ENCODE measurements around the gene ATXN10. TPM values are rescaled to one million over a fixed set of nuclear protein-coding genes. Genes with fewer than 3 reads are reported as not detected.

The ATXN10 gene
- total and polyA plus RNA-seq, 2 of the 13 experiments (the other 11 are each of a cell fraction or from before 2014, with no cell fraction given): 60.1 to 194 TPM

DNA sequence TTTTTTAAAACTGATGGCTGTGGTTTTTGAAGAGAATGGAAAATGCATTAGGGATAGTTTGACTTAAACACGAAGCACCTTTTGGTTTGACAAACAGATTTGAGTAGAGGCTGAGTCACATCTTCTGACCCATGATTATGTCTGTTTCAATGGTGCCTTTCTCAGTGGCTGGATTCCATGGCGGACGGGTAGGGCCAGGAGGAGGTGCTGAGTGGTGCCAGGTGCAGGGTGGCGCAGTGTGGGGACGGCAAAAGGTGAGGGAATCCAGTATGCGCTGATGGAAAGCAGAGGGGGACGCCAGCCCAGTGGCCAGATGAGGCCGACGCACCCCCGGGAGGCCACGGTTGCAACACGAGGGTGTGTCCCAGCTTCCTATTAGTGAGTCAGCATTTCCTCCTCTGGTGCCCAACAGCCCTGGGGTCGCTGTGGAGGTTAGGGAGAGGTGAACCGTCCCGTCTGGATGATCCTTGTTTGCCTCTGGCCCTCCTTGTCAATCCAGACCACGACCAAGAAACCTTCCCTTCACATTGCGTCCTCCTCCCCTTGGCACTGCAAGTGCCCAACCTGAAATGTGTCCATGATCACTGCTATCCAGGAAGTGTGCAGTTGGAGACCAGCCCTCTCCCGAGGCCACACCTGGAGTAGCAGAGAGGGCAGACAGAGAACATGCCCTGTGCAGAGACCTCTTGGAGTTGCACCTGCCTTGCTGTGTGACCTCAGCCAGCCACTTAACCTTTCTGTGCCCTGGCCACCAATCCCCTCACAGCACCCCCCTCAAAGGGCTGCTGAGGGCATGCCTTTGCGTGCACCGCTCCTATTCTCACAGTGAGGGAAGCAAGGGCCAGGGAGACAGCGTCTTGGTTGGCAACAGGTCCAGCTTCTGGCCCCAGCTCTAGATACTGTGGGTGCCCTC lies 32.5 kb upstream of the ATXN10 start (continued):
- TF ChIP-seq, protein P1, sequence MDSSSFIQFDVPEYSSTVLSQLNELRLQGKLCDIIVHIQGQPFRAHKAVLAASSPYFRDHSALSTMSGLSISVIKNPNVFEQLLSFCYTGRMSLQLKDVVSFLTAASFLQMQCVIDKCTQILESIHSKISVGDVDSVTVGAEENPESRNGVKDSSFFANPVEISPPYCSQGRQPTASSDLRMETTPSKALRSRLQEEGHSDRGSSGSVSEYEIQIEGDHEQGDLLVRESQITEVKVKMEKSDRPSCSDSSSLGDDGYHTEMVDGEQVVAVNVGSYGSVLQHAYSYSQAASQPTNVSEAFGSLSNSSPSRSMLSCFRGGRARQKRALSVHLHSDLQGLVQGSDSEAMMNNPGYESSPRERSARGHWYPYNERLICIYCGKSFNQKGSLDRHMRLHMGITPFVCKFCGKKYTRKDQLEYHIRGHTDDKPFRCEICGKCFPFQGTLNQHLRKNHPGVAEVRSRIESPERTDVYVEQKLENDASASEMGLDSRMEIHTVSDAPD (CRISPR knock-in tag; IDR thresholded peaks at IDR 0.05): no peak
- no peak for TF ChIP-seq PHB2 (IDR thresholded peaks at IDR 0.05; ENCODE audit: partially characterized antibody)
- TF ChIP-seq ZNF234 (CRISPR knock-in tag; conservative IDR thresholded peaks at IDR 0.05): no peak
- TF ChIP-seq CEBPG (CRISPR knock-in tag; IDR thresholded peaks at IDR 0.05): peak; percentile 78
- TF ChIP-seq HDAC2 (CRISPR knock-in tag; IDR thresholded peaks at IDR 0.05): peak; percentile 24; the same call in 1 of the 2 replicates
- no peak for TF ChIP-seq PRMT3 (CRISPR knock-in tag; IDR thresholded peaks at IDR 0.05; ENCODE audit: borderline replicate concordance, low read depth)
- no peak for TF ChIP-seq FOSL1 (CRISPR knock-in tag; IDR thresholded peaks at IDR 0.05; ENCODE audit: borderline replicate concordance)
- no peak for TF ChIP-seq ZNF747 (CRISPR knock-in tag; IDR thresholded peaks at IDR 0.05; ENCODE audit: borderline replicate concordance)
- 0 out of 2 replicates have a peak, but pooled peaks have one; percentile 23 for TF ChIP-seq TFE3 (CRISPR knock-in tag; IDR thresholded peaks at IDR 0.05)
- TF ChIP-seq, protein P2, sequence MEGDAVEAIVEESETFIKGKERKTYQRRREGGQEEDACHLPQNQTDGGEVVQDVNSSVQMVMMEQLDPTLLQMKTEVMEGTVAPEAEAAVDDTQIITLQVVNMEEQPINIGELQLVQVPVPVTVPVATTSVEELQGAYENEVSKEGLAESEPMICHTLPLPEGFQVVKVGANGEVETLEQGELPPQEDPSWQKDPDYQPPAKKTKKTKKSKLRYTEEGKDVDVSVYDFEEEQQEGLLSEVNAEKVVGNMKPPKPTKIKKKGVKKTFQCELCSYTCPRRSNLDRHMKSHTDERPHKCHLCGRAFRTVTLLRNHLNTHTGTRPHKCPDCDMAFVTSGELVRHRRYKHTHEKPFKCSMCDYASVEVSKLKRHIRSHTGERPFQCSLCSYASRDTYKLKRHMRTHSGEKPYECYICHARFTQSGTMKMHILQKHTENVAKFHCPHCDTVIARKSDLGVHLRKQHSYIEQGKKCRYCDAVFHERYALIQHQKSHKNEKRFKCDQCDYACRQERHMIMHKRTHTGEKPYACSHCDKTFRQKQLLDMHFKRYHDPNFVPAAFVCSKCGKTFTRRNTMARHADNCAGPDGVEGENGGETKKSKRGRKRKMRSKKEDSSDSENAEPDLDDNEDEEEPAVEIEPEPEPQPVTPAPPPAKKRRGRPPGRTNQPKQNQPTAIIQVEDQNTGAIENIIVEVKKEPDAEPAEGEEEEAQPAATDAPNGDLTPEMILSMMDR (CRISPR knock-in tag; IDR thresholded peaks at IDR 0.05): peak; percentile 30
- no peak for TF ChIP-seq CAMTA2 (CRISPR knock-in tag; IDR thresholded peaks at IDR 0.05; ENCODE audit: borderline replicate concordance)
- TF ChIP-seq ZFYVE20 (CRISPR knock-in tag; IDR thresholded peaks at IDR 0.05; ENCODE audit: borderline replicate concordance, low read depth): 0 out of 2 replicates have a peak, but pooled peaks have one; percentile 29
- TF ChIP-seq HIVEP1 (CRISPR knock-in tag; IDR thresholded peaks at IDR 0.05): no peak; the same call in 1 of the 2 replicates
- TF ChIP-seq GZF1 (CRISPR knock-in tag; IDR thresholded peaks at IDR 0.05): no peak
- TF ChIP-seq ZNF275 (CRISPR knock-in tag; IDR thresholded peaks at IDR 0.05; ENCODE audit: borderline replicate concordance): no peak
- TF ChIP-seq KMT2B (CRISPR knock-in tag; IDR thresholded peaks at IDR 0.05): peak; percentile 36; the same call in 1 of the 2 replicates
- TF ChIP-seq ELF1 (CRISPR knock-in tag; IDR thresholded peaks at IDR 0.05): 0 out of 2 replicates have a peak, but pooled peaks have one; percentile 16
- no peak for TF ChIP-seq ZNF207 (IDR thresholded peaks at IDR 0.05; ENCODE audit: borderline replicate concordance)
- no peak for TF ChIP-seq RBAK (CRISPR knock-in tag; IDR thresholded peaks at IDR 0.05)
- 0 out of 2 replicates have a peak, but pooled peaks have one; percentile 34 for TF ChIP-seq ZNF331 (CRISPR knock-in tag; IDR thresholded peaks at IDR 0.05)
- TF ChIP-seq, protein P3, sequence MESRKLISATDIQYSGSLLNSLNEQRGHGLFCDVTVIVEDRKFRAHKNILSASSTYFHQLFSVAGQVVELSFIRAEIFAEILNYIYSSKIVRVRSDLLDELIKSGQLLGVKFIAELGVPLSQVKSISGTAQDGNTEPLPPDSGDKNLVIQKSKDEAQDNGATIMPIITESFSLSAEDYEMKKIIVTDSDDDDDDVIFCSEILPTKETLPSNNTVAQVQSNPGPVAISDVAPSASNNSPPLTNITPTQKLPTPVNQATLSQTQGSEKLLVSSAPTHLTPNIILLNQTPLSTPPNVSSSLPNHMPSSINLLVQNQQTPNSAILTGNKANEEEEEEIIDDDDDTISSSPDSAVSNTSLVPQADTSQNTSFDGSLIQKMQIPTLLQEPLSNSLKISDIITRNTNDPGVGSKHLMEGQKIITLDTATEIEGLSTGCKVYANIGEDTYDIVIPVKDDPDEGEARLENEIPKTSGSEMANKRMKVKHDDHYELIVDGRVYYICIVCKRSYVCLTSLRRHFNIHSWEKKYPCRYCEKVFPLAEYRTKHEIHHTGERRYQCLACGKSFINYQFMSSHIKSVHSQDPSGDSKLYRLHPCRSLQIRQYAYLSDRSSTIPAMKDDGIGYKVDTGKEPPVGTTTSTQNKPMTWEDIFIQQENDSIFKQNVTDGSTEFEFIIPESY (CRISPR knock-in tag; IDR thresholded peaks at IDR 0.05): peak; percentile 83

Data from HepG2 (cell line).